GM20431 (cell line): ENCODE results near the gene EPN1.

Source experiments
- in situ Hi-C: fragments of 300-500 bp; cut with MseI, MboI; formaldehyde crosslinking; loops from one replicate; pipeline ENCODE4 v1.15.0; 2020; ENCODE audit warnings: low sequenced_read_pairs; ENCODE audit not compliant: unreplicated experiment

EPN1 gene

GRCh38 chr19:55676383-55676782 is 1.4 kb downstream of the EPN1 start:
- in situ Hi-C loops, result no loop called here

- in situ Hi-C loops, result no loop called here
Observed at GRCh38 chr19:55676889-55677505, 2.0 kb downstream of the EPN1 start.

GRCh38 chr19:55677572-55678028 is 2.6 kb downstream of the EPN1 start:
- in situ Hi-C loops, result no loop called here

- in situ Hi-C loops, result no loop called here
Observed at GRCh38 chr19:55678121-55678671, 3.2 kb downstream of the EPN1 start.

GRCh38 chr19:55679343-55680257 is 4.6 kb downstream of the EPN1 start:
- in situ Hi-C loops, result no loop called here

- in situ Hi-C loops, result no loop called here
Observed at GRCh38 chr19:55680339-55681130, 5.5 kb downstream of the EPN1 start.

GRCh38 chr19:55681131-55682092 is 6.4 kb downstream of the EPN1 start:
- in situ Hi-C loops, result no loop called here

GRCh38 chr19:55683449-55684261 is 8.6 kb downstream of the EPN1 start:
- in situ Hi-C loops, result no loop called here

- in situ Hi-C loops, result no loop called here
Observed at GRCh38 chr19:55684946-55685681, 10.1 kb downstream of the EPN1 start.

GRCh38 chr19:55685776-55686175 is 10.8 kb downstream of the EPN1 start:
- in situ Hi-C loops, result no loop called here

- in situ Hi-C loops, result no loop called here
Observed at GRCh38 chr19:55686311-55687050, 11.5 kb downstream of the EPN1 start.

- in situ Hi-C loops, result no loop called here
Observed at GRCh38 chr19:55687281-55688201, 12.5 kb downstream of the EPN1 start.

GRCh38 chr19:55688422-55689218 is 13.6 kb downstream of the EPN1 start:
- in situ Hi-C loops, result no loop called here

- in situ Hi-C loops, result no loop called here
Observed at GRCh38 chr19:55689411-55690108, 14.5 kb downstream of the EPN1 start.
